ENCODE results near the gene ANGPTL3. TPM values are rescaled to one million over a fixed set of nuclear protein-coding genes. Genes with fewer than 3 reads are reported as not detected.

Gene ANGPTL3
- total and polyA plus RNA-seq, 10 of the 15 experiments (the other 5 are each of a cell fraction or from before 2014, with no cell fraction given), result 0.05 to 0.15 (median 0.07) TPM; not detected in 7

GRCh38 chr1:62654744-62655143 is 57.4 kb downstream of the ANGPTL3 start:
- Histone ChIP-seq H3K36me3 (ENCODE audit: control insufficient read depth in 2 of 2, insufficient read depth in 2 of 2, low read length in 1 of 2) (0 out of 4 replicates have a peak, but pooled peaks cover 0 to 3% of the 10 kb centered on the region in 2 experiments), H2AFZ (ENCODE audit: control insufficient read depth, low read depth, low read length) (no peak overlapping the region), H3K27ac (ENCODE audit: control insufficient read depth, insufficient read depth) (no peak overlapping the region), H3K9me3 (replicated peaks; ENCODE audit: control insufficient read depth, insufficient read depth, low read length) (no peaks in the 10 kb centered on the region), H3K4me2 (ENCODE audit: control insufficient read depth, insufficient read depth) (no peak overlapping the region), H3K79me2 (ENCODE audit: control insufficient read depth, insufficient read depth, low read length) (peaks cover 3% of the 10 kb centered on the region; the same call in 1 of the 2 replicates), H4K20me1 (ENCODE audit: control insufficient read depth, insufficient read depth) (no peaks in the 10 kb centered on the region), H3K27me3 (replicated peaks in 1 of 2; ENCODE audit: control insufficient read depth in 2 of 2, insufficient read depth in 2 of 2, low read length in 1 of 2) (no peaks in the 10 kb centered on the region), H3K9ac (ENCODE audit: control insufficient read depth, insufficient read depth, low read length) (no peak overlapping the region), H3K4me3 (no peak overlapping the region), H3K4me1 (ENCODE audit: control insufficient read depth, insufficient read depth, low read length) (no peaks in the 10 kb centered on the region)
- BruUV-seq (replicated peaks), result no TSS peak
- no peak for TF ChIP-seq RAD51 (IDR thresholded peaks at IDR 0.05)
- TF ChIP-seq CREB1 (IDR thresholded peaks at IDR 0.05; ENCODE audit: low read depth), result no peak
- no peak for TF ChIP-seq RCOR1 (conservative IDR thresholded peaks at IDR 0.05; ENCODE audit: low read depth, low read length)
- TF ChIP-seq RELA (IDR thresholded peaks at IDR 0.05; ENCODE audit: borderline replicate concordance, partially characterized antibody), result no peak
- no peak for TF ChIP-seq BCL11A (IDR thresholded peaks at IDR 0.05; ENCODE audit: low read depth, low read length)
- no peak for TF ChIP-seq SREBF2 (IDR thresholded peaks at IDR 0.05; ENCODE audit: low read length)
- no peak for TF ChIP-seq SIX5 (IDR thresholded peaks at IDR 0.05; ENCODE audit: low read depth, low read length, severe bottlenecking)
- no peak for TF ChIP-seq IKZF2 (IDR thresholded peaks at IDR 0.05)
- TF ChIP-seq, protein P1, sequence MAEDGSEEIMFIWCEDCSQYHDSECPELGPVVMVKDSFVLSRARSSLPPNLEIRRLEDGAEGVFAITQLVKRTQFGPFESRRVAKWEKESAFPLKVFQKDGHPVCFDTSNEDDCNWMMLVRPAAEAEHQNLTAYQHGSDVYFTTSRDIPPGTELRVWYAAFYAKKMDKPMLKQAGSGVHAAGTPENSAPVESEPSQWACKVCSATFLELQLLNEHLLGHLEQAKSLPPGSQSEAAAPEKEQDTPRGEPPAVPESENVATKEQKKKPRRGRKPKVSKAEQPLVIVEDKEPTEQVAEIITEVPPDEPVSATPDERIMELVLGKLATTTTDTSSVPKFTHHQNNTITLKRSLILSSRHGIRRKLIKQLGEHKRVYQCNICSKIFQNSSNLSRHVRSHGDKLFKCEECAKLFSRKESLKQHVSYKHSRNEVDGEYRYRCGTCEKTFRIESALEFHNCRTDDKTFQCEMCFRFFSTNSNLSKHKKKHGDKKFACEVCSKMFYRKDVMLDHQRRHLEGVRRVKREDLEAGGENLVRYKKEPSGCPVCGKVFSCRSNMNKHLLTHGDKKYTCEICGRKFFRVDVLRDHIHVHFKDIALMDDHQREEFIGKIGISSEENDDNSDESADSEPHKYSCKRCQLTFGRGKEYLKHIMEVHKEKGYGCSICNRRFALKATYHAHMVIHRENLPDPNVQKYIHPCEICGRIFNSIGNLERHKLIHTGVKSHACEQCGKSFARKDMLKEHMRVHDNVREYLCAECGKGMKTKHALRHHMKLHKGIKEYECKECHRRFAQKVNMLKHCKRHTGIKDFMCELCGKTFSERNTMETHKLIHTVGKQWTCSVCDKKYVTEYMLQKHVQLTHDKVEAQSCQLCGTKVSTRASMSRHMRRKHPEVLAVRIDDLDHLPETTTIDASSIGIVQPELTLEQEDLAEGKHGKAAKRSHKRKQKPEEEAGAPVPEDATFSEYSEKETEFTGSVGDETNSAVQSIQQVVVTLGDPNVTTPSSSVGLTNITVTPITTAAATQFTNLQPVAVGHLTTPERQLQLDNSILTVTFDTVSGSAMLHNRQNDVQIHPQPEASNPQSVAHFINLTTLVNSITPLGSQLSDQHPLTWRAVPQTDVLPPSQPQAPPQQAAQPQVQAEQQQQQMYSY (CRISPR knock-in tag; IDR thresholded peaks at IDR 0.05), result no peak
- CTCF ChIA-PET, result no interaction called here
- in situ Hi-C loops (cut with MboI) (no loop called here), intact Hi-C loops (cut with micrococcal nuclease; ENCODE audit: unreplicated experiment) (no loop called here)
- ATAC-seq, result no peak
- SMC1A ChIA-PET (ENCODE audit: uncharacterized antibody, unreplicated experiment), result no interaction called here
- POLR2A ChIA-PET, result no interaction called here
- FAIRE-seq, result no peak
- WGBS (ENCODE audit: insufficient coverage, insufficient replicate concordance, low lambda C conversion rate, missing lambda C conversion rate), result 100% methylated on average over 1 of the region's 1 CpG
- DNase-seq (ENCODE audit: low read depth, low spot score), result no peak
- RAD21 ChIA-PET (ENCODE audit: unreplicated experiment), result no interaction called here

Other genes starting within 250 kb of the ANGPTL3 start
- 45.5 and 55.8 TPM in 2 replicates for gene USP1, start 160.5 kb upstream of the ANGPTL3 start, total RNA-seq (2014; rRNA removed)
- gene USP1, start 160.5 kb upstream of the ANGPTL3 start, total RNA-seq (2014; rRNA removed; fragmentation: Illumina TruSeq; extraction: Trizol), result 71.9 and 77.9 TPM in 2 replicates
- 49.9 and 52.5 TPM in 2 replicates for gene USP1, start 160.5 kb upstream of the ANGPTL3 start, total RNA-seq (2021)
- 25.6 and 48.2 TPM in 2 replicates for gene USP1, start 160.5 kb upstream of the ANGPTL3 start, polyA plus RNA-seq (2011; rRNA removed)
- 66.0 and 81.2 TPM in 2 replicates for gene USP1, start 160.5 kb upstream of the ANGPTL3 start, polyA plus RNA-seq (2014; fragmentation: Illumina TruSeq; extraction: Trizol)
- gene USP1, start 160.5 kb upstream of the ANGPTL3 start, polyA plus RNA-seq (2014; fragmentation: Nextera tagmentation; extraction: Ambion mirVana), result 10 to 100 TPM; 28.0 to 35.9 TPM
- gene USP1, start 160.5 kb upstream of the ANGPTL3 start, polyA plus RNA-seq (2014; rRNA removed), result 23.6 and 27.9 TPM in 2 replicates
- gene USP1, start 160.5 kb upstream of the ANGPTL3 start, polyA plus RNA-seq (2016; fragmentation: Nextera tagmentation; extraction: Ambion mirVana), result 10 to 100 TPM; 50.7 to 58.1 TPM
- gene DOCK7, start 90.9 kb downstream of the ANGPTL3 start, total RNA-seq (2014; rRNA removed), result 29.7 and 30.7 TPM in 2 replicates
- 26.3 and 34.1 TPM in 2 replicates for gene DOCK7, start 90.9 kb downstream of the ANGPTL3 start, total RNA-seq (2014; rRNA removed; fragmentation: Illumina TruSeq; extraction: Trizol)
- 29.5 and 35.5 TPM in 2 replicates for gene DOCK7, start 90.9 kb downstream of the ANGPTL3 start, total RNA-seq (2021)
- gene DOCK7, start 90.9 kb downstream of the ANGPTL3 start, polyA plus RNA-seq (2011; rRNA removed), result 34.6 and 42.0 TPM in 2 replicates
- gene DOCK7, start 90.9 kb downstream of the ANGPTL3 start, polyA plus RNA-seq (2014; fragmentation: Illumina TruSeq; extraction: Trizol), result 27.8 and 52.7 TPM in 2 replicates
- 1 to 10 TPM; 4.8 to 7.0 TPM for gene DOCK7, start 90.9 kb downstream of the ANGPTL3 start, polyA plus RNA-seq (2014; fragmentation: Nextera tagmentation; extraction: Ambion mirVana)
- gene DOCK7, start 90.9 kb downstream of the ANGPTL3 start, polyA plus RNA-seq (2014; rRNA removed), result 17.6 and 25.9 TPM in 2 replicates
- gene DOCK7, start 90.9 kb downstream of the ANGPTL3 start, polyA plus RNA-seq (2016; fragmentation: Nextera tagmentation; extraction: Ambion mirVana), result 10 to 100 TPM; 13.2 to 24.2 TPM
- gene ATG4C, start 186.6 kb downstream of the ANGPTL3 start, total RNA-seq (2014; rRNA removed), result 8.1 and 10.5 TPM in 2 replicates
- gene ATG4C, start 186.6 kb downstream of the ANGPTL3 start, total RNA-seq (2014; rRNA removed; fragmentation: Illumina TruSeq; extraction: Trizol), result 9.2 and 9.8 TPM in 2 replicates
- gene ATG4C, start 186.6 kb downstream of the ANGPTL3 start, total RNA-seq (2021), result 12.2 and 13.2 TPM in 2 replicates
- gene ATG4C, start 186.6 kb downstream of the ANGPTL3 start, polyA plus RNA-seq (2011; rRNA removed), result 19.3 and 29.5 TPM in 2 replicates
- 18.5 and 25.0 TPM in 2 replicates for gene ATG4C, start 186.6 kb downstream of the ANGPTL3 start, polyA plus RNA-seq (2014; fragmentation: Illumina TruSeq; extraction: Trizol)
- gene ATG4C, start 186.6 kb downstream of the ANGPTL3 start, polyA plus RNA-seq (2014; fragmentation: Nextera tagmentation; extraction: Ambion mirVana), result 10 to 100 TPM; 21.3 to 30.9 TPM
- gene ATG4C, start 186.6 kb downstream of the ANGPTL3 start, polyA plus RNA-seq (2014; rRNA removed), result 11.6 and 14.4 TPM in 2 replicates
- gene ATG4C, start 186.6 kb downstream of the ANGPTL3 start, polyA plus RNA-seq (2016; fragmentation: Nextera tagmentation; extraction: Ambion mirVana), result 10 to 100 TPM; 26.9 to 30.6 TPM

Data from GM12878 (cell line).